HG02852 (cell line): ENCODE data around the gene GLYATL1B.
A peak's percentile ranks its signal among the peaks of the same experiment; 100 is the strongest.
"Not testable (repeated sequence)": the region's sequence is repeated elsewhere in the genome, so short reads cannot be mapped to it uniquely, and the experiment has no call there.

Experiments used
- ATAC-seq: cut with Tn5 transposase; IDR thresholded peaks from one replicate; pipeline ENCODE4 v1.9.1; 2021; ENCODE audit warnings: mild to moderate bottlenecking, moderate library complexity; ENCODE audit not compliant: unreplicated experiment

Gene GLYATL1B

GRCh38 chr11:59095225-59095624, 9.1 kb downstream of the GLYATL1B start:
- ATAC-seq = peak; percentile 73

GRCh38 chr11:59095972-59096575, 10.0 kb downstream of the GLYATL1B start:
- not testable (repeated sequence) for ATAC-seq

GRCh38 chr11:59097113-59097708, 11.1 kb downstream of the GLYATL1B start:
- no peak for ATAC-seq

- ATAC-seq = peak; percentile 27
These were observed 11.8 kb downstream of the GLYATL1B start for GRCh38 chr11:59097938-59098337.

- peak; percentile 64 for ATAC-seq
These were observed 16.2 kb downstream of the GLYATL1B start for GRCh38 chr11:59102259-59102765.

GRCh38 chr11:59106363-59107336, 20.5 kb downstream of the GLYATL1B start, which contains the start of gene FAM111B:
Gene FAM111B, plus strand, starts transcription at chr11:59107237. Its CDS starts 2,389 bp downstream, at chr11:59109626.
- peak; percentile 67 for ATAC-seq

GRCh38 chr11:59107721-59108120, 21.6 kb downstream of the GLYATL1B start:
- peak; percentile 33 for ATAC-seq

- ATAC-seq = no peak
These were observed 26.4 kb downstream of the GLYATL1B start for GRCh38 chr11:59112494-59112893.

GRCh38 chr11:59114344-59114743, 28.2 kb downstream of the GLYATL1B start:
- ATAC-seq = no peak

- no peak for ATAC-seq
These were observed 29.4 kb downstream of the GLYATL1B start for GRCh38 chr11:59115553-59115952.

- ATAC-seq = no peak
These were observed 31.7 kb downstream of the GLYATL1B start for GRCh38 chr11:59117774-59118173.

- ATAC-seq = no peak
These were observed 33.7 kb downstream of the GLYATL1B start for GRCh38 chr11:59119826-59120225.

GRCh38 chr11:59135648-59136461, 49.7 kb downstream of the GLYATL1B start:
- peak; percentile 98 for ATAC-seq

- ATAC-seq = not testable (repeated sequence)
These were observed 50.4 kb downstream of the GLYATL1B start for GRCh38 chr11:59136551-59136950.

- no peak for ATAC-seq
These were observed 51.1 kb downstream of the GLYATL1B start for GRCh38 chr11:59137190-59137589.

GRCh38 chr11:59138643-59139042, 52.5 kb downstream of the GLYATL1B start:
- no peak for ATAC-seq

- no peak for ATAC-seq
These were observed 55.1 kb downstream of the GLYATL1B start for GRCh38 chr11:59141191-59141590.

GRCh38 chr11:59141673-59142460, 55.8 kb downstream of the GLYATL1B start:
- no peak for ATAC-seq
